ENCODE data around the gene UBL4A. TPM values are rescaled to one million over a fixed set of nuclear protein-coding genes. Genes with fewer than 3 reads are reported as not detected.

Gene UBL4A
- total RNA-seq, 1 donor, result 31.5 TPM

GRCh38 chrX:154515966-154516655 lies 29.7 kb upstream of the UBL4A start, which contains the start of gene FAM3A:
Gene FAM3A, minus strand, starts transcription at chrX:154516232. Its CDS starts 460 bp downstream, at chrX:154515772.
- H3K4me1 ChIP-seq (ENCODE audit: insufficient read depth, low read length), result peaks cover 5% of the 10 kb centered on the region
- H3K27me3 ChIP-seq (ENCODE audit: insufficient read depth, low read length), result no peaks in the 10 kb centered on the region
- H2AFZ ChIP-seq (ENCODE audit: low read length), result peak within 1 kb of the TSS; percentile 76
- DNase-seq (ENCODE audit: insufficient read length, low spot score, missing footprints), result peak; percentile 96
- H3K79me2 ChIP-seq (ENCODE audit: insufficient read depth, low read length), result peaks cover 10% of the 10 kb centered on the region
- peak within 1 kb of the TSS; percentile 79 for H3K27ac ChIP-seq (ENCODE audit: low read depth, low read length)
- H3K4me2 ChIP-seq (ENCODE audit: insufficient read depth, low read length), result peak within 1 kb of the TSS; percentile 93
- H3K9me3 ChIP-seq (ENCODE audit: low read depth, low read length), result no peaks in the 10 kb centered on the region
- H3K4me3 ChIP-seq (ENCODE audit: insufficient read depth, low read length), result peak within 1 kb of the TSS; percentile 76
- TF ChIP-seq CTCF (IDR thresholded peaks at IDR 0.05; ENCODE audit: extremely low read depth, low read depth, low read length), result no peak
- no peaks in the 10 kb centered on the region for H4K20me1 ChIP-seq (ENCODE audit: insufficient read depth, low read length)
- no peaks in the 10 kb centered on the region for H3K36me3 ChIP-seq (ENCODE audit: insufficient read depth, low read length)

GRCh38 chrX:154515090-154515965 lies 28.9 kb upstream of the UBL4A start:
- H2AFZ ChIP-seq (ENCODE audit: low read length), result peak overlapping the region; percentile 29
- peak overlapping the region; percentile 58 for H3K27ac ChIP-seq (ENCODE audit: low read depth, low read length)
- no peaks in the 10 kb centered on the region for H3K27me3 ChIP-seq (ENCODE audit: insufficient read depth, low read length)
- H3K9me3 ChIP-seq (ENCODE audit: low read depth, low read length), result no peaks in the 10 kb centered on the region
- TF ChIP-seq CTCF (IDR thresholded peaks at IDR 0.05; ENCODE audit: extremely low read depth, low read depth, low read length), result no peak
- peaks cover 10% of the 10 kb centered on the region for H3K79me2 ChIP-seq (ENCODE audit: insufficient read depth, low read length)
- H3K4me2 ChIP-seq (ENCODE audit: insufficient read depth, low read length), result peak overlapping the region; percentile 91
- H3K36me3 ChIP-seq (ENCODE audit: insufficient read depth, low read length), result no peaks in the 10 kb centered on the region
- H4K20me1 ChIP-seq (ENCODE audit: insufficient read depth, low read length), result no peaks in the 10 kb centered on the region
- peak; percentile 82 for DNase-seq (ENCODE audit: insufficient read length, low spot score, missing footprints)
- H3K4me1 ChIP-seq (ENCODE audit: insufficient read depth, low read length), result peaks cover 5% of the 10 kb centered on the region
- H3K4me3 ChIP-seq (ENCODE audit: insufficient read depth, low read length), result peak overlapping the region; percentile 76

- no peak for DNase-seq (ENCODE audit: insufficient read length, low spot score, missing footprints)
- no peak for TF ChIP-seq CTCF (IDR thresholded peaks at IDR 0.05; ENCODE audit: extremely low read depth, low read depth, low read length)
- Histone ChIP-seq H3K4me3 (ENCODE audit: insufficient read depth, low read length) (no peak overlapping the region), H3K9me3 (ENCODE audit: low read depth, low read length) (no peaks in the 10 kb centered on the region), H3K79me2 (ENCODE audit: insufficient read depth, low read length) (peaks cover 10% of the 10 kb centered on the region), H3K27ac (ENCODE audit: low read depth, low read length) (no peak overlapping the region), H4K20me1 (ENCODE audit: insufficient read depth, low read length) (no peaks in the 10 kb centered on the region), H3K36me3 (ENCODE audit: insufficient read depth, low read length) (no peaks in the 10 kb centered on the region), H3K4me1 (ENCODE audit: insufficient read depth, low read length) (peaks cover 5% of the 10 kb centered on the region), H3K27me3 (ENCODE audit: insufficient read depth, low read length) (no peaks in the 10 kb centered on the region), H3K4me2 (ENCODE audit: insufficient read depth, low read length) (no peak overlapping the region), H2AFZ (ENCODE audit: low read length) (no peak overlapping the region)
Measured at GRCh38 chrX:154513716-154514115, 27.3 kb upstream of the UBL4A start.
